ENCODE results near the gene GATB.

- TF ChIP-seq SNAI2 (CRISPR knock-in tag; IDR thresholded peaks at IDR 0.05) (no peak), PATZ1 (CRISPR knock-in tag; IDR thresholded peaks at IDR 0.05; ENCODE audit: borderline replicate concordance) (no peak), BACH2 (CRISPR knock-in tag; IDR thresholded peaks at IDR 0.05; ENCODE audit: borderline replicate concordance) (no peak), TOX (CRISPR knock-in tag; IDR thresholded peaks at IDR 0.05; ENCODE audit: borderline replicate concordance) (no peak), ZNF565 (CRISPR knock-in tag; conservative IDR thresholded peaks at IDR 0.05; ENCODE audit: low read depth) (no peak), CSDC2 (CRISPR knock-in tag; IDR thresholded peaks at IDR 0.05) (no peak), ZNF70 (CRISPR knock-in tag; IDR thresholded peaks at IDR 0.05) (no peak), TSHZ2 (CRISPR knock-in tag; IDR thresholded peaks at IDR 0.05) (no peak), RARB (CRISPR knock-in tag; IDR thresholded peaks at IDR 0.05) (no peak)
Observed at GRCh38 chr4:151753056-151753455, 7.8 kb downstream of the GATB start.
